ENCODE measurements around the gene MAGEB2. TPM values are rescaled to one million over a fixed set of nuclear protein-coding genes. Genes with fewer than 3 reads are reported as not detected.

MAGEB2 gene
- total RNA-seq, 4 donors from 2014 or later, result not detected

DNA sequence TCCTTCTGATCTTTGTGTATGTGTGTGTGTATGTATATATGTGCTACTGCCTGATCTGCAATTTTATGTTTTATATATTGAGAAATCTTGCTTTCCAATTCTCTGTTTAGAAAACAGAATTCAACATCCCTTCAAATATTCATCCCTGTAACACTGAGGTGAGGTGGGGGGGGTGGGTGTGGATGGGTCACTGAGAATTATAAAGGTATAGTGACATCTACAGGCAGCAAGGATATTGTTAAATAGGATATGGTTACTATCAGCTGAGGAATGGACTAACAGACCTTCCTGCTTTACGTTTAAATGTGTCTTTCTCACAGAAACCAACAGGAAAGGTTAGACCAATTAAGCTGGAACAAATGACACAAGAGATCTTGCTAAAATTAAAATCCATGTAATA, 19.0 kb upstream of the MAGEB2 start:
- no peaks in the 10 kb centered on the region for H3K27me3 ChIP-seq
- no peak overlapping the region for H3K4me3 ChIP-seq
- intact Hi-C loops (cut with DNase I; ENCODE audit: low total_unique reads), result no loop called here
- H3K9me3 ChIP-seq, result no peaks in the 10 kb centered on the region
- H3K27ac ChIP-seq, result no peak overlapping the region
- no peaks in the 10 kb centered on the region for H3K36me3 ChIP-seq
- H3K4me1 ChIP-seq, result no peaks in the 10 kb centered on the region
- TF ChIP-seq, protein P1, sequence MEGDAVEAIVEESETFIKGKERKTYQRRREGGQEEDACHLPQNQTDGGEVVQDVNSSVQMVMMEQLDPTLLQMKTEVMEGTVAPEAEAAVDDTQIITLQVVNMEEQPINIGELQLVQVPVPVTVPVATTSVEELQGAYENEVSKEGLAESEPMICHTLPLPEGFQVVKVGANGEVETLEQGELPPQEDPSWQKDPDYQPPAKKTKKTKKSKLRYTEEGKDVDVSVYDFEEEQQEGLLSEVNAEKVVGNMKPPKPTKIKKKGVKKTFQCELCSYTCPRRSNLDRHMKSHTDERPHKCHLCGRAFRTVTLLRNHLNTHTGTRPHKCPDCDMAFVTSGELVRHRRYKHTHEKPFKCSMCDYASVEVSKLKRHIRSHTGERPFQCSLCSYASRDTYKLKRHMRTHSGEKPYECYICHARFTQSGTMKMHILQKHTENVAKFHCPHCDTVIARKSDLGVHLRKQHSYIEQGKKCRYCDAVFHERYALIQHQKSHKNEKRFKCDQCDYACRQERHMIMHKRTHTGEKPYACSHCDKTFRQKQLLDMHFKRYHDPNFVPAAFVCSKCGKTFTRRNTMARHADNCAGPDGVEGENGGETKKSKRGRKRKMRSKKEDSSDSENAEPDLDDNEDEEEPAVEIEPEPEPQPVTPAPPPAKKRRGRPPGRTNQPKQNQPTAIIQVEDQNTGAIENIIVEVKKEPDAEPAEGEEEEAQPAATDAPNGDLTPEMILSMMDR (IDR thresholded peaks at IDR 0.05), result no peak
- TF ChIP-seq POLR2A (IDR thresholded peaks at IDR 0.05), result no peak
- no peak for DNase-seq

DNA sequence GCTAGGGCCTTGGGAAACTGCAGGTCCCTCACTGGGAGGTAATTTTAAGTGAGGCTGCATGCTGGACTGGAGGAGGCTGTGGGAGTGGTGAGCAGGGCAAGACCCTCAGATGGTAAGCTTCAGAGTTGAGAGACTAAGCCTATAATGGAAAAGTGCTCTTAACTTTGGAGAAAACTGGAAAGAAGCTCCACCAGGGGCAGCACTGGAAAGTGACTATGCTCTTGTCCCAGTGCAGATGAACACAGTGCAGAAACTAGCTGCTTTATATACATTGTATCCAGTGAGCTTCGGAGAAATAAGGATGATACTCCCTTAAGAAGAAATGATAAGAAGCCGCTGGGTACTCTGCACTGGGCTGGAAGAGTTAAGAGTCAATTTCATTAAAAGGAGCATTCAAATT, 3.2 kb upstream of the MAGEB2 start:
- TF ChIP-seq POLR2A (IDR thresholded peaks at IDR 0.05), result no peak
- TF ChIP-seq, protein P1 (IDR thresholded peaks at IDR 0.05), result no peak
- intact Hi-C loops (cut with DNase I; ENCODE audit: low total_unique reads), result no loop called here
- Histone ChIP-seq H3K4me3 (no peak overlapping the region), H3K27ac (no peak overlapping the region), H3K27me3 (no peaks in the 10 kb centered on the region), H3K4me1 (no peaks in the 10 kb centered on the region), H3K36me3 (no peaks in the 10 kb centered on the region), H3K9me3 (no peaks in the 10 kb centered on the region)
- DNase-seq, result no peak

DNA sequence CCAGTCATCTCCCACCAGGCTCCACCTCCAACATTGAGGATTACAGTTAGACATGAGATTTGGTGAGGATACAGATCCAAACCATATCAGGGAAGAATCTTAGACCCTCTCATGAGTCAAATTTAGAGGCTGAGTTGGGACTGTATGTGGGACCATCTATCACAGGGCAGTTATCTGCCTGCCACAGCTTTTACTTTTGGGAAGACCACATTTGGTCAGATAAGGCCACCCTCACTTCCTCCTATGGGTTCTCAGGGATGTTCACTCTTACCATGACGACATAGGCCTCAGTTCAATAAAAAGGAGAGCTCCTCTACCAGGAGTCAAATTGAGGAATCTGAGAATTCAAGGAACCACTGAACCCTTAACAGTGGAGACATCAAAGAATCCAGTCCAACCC, 2.1 kb downstream of the MAGEB2 start:
- H3K4me3 ChIP-seq, result no peak overlapping the region
- H3K27ac ChIP-seq, result no peak overlapping the region
- no peak for TF ChIP-seq POLR2A (IDR thresholded peaks at IDR 0.05)
- TF ChIP-seq, protein P1 (IDR thresholded peaks at IDR 0.05), result no peak
- no peaks in the 10 kb centered on the region for H3K9me3 ChIP-seq
- intact Hi-C loops (cut with DNase I; ENCODE audit: low total_unique reads), result no loop called here
- no peaks in the 10 kb centered on the region for H3K27me3 ChIP-seq
- DNase-seq, result no peak
- H3K36me3 ChIP-seq, result no peaks in the 10 kb centered on the region
- H3K4me1 ChIP-seq, result no peaks in the 10 kb centered on the region

DNA sequence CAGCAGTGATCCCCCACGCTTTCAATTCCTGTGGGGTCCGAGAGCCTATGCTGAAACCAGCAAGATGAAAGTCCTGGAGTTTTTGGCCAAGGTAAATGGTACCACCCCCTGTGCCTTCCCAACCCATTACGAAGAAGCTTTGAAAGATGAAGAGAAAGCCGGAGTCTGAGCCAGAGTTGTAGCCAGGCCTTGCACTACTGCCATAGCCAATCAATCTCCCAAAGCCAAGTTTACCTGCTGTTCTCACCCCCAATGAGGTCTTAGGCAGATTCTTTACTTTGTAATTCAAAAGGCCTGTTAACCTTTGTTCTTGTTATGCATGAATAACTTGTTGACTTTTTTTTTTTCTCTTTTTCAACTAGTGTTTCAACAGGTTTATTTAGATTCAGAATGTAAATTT, 4.0 kb downstream of the MAGEB2 start:
- DNase-seq, result no peak
- no peak overlapping the region for H3K4me3 ChIP-seq
- H3K27me3 ChIP-seq, result no peaks in the 10 kb centered on the region
- no peaks in the 10 kb centered on the region for H3K9me3 ChIP-seq
- TF ChIP-seq, protein P1 (IDR thresholded peaks at IDR 0.05), result no peak
- TF ChIP-seq POLR2A (IDR thresholded peaks at IDR 0.05), result no peak
- intact Hi-C loops (cut with DNase I; ENCODE audit: low total_unique reads), result no loop called here
- no peak overlapping the region for H3K27ac ChIP-seq
- no peaks in the 10 kb centered on the region for H3K36me3 ChIP-seq
- H3K4me1 ChIP-seq, result no peaks in the 10 kb centered on the region

DNA sequence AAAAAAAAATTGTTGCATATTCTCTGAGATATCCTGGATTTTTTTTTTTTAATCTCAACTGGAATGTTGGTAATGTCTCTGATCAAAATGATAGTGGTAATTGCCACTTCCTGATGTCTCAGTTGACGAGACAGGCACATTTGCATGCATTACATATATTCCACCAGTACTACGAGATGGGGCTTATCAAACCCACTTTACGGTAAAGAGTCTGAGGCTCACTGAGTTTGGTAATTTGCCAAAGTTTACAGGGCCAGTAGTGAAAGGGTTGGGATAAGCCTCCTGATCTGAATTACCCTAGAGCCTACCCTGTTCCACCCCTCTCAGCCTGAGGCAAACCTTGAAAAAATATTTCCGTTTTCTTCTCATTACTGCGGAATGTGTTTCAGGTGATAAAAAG, 5.3 kb downstream of the MAGEB2 start:
- no peak overlapping the region for H3K27ac ChIP-seq
- TF ChIP-seq POLR2A (IDR thresholded peaks at IDR 0.05), result no peak
- TF ChIP-seq, protein P1 (IDR thresholded peaks at IDR 0.05), result no peak
- no peak for DNase-seq
- H3K36me3 ChIP-seq, result no peaks in the 10 kb centered on the region
- intact Hi-C loops (cut with DNase I; ENCODE audit: low total_unique reads), result no loop called here
- H3K9me3 ChIP-seq, result no peaks in the 10 kb centered on the region
- no peak overlapping the region for H3K4me3 ChIP-seq
- no peaks in the 10 kb centered on the region for H3K4me1 ChIP-seq
- H3K27me3 ChIP-seq, result no peaks in the 10 kb centered on the region

Measured in uterus (tissue), 4 donors.